GM10266 (cell line): ENCODE data around the gene TAX1BP1.

Experiments
- DNase-seq: peaks from one replicate; pipeline ENCODE4 v3.0.0; 2012; ENCODE audit errors: extremely low spot score
- CTCF ChIP-seq: IDR thresholded peaks from 2 replicates; pipeline ENCODE4 v1.5.1; 2012; ENCODE audit warnings: mild to moderate bottlenecking, low read depth; ENCODE audit not compliant: control insufficient read depth, insufficient read depth; ENCODE audit errors: missing control alignments

TAX1BP1 gene

GRCh38 chr7:27714831-27715444 lies 25.0 kb upstream of the TAX1BP1 start:
- no peak for DNase-seq
- TF ChIP-seq CTCF = no peak

- no peak for TF ChIP-seq CTCF
Measured at GRCh38 chr7:27723085-27723484, 16.9 kb upstream of the TAX1BP1 start.

GRCh38 chr7:27727058-27727457 lies 12.9 kb upstream of the TAX1BP1 start:
- no peak for TF ChIP-seq CTCF
- DNase-seq = no peak

More at GRCh38 chr7:27723085-27723484, 16.9 kb upstream of the TAX1BP1 start:
- no peak for DNase-seq

- DNase-seq = no peak
- no peak for TF ChIP-seq CTCF
Measured at GRCh38 chr7:27730112-27730511, 9.8 kb upstream of the TAX1BP1 start.

GRCh38 chr7:27734583-27734982 lies 5.4 kb upstream of the TAX1BP1 start:
- no peak for DNase-seq
- no peak for TF ChIP-seq CTCF

GRCh38 chr7:27735165-27735564 lies 4.8 kb upstream of the TAX1BP1 start:
- TF ChIP-seq CTCF = no peak
- no peak for DNase-seq

GRCh38 chr7:27735831-27736230 lies 4.1 kb upstream of the TAX1BP1 start:
- no peak for TF ChIP-seq CTCF
- DNase-seq = no peak
